Neural crest cell (in vitro differentiated cells): ENCODE data around the gene KRT16. TPM values are rescaled to one million over a fixed set of nuclear protein-coding genes. Genes with fewer than 3 reads are reported as not detected.
A peak's percentile ranks its signal among the peaks of the same experiment; 100 is the strongest.
"Not testable (repeated sequence)": the region's sequence is repeated elsewhere in the genome, so short reads cannot be mapped to it uniquely, and the experiment has no call there.

ENCODE experiments used
- DNase-seq: peaks from one replicate; pipeline ENCODE4 v3.0.0; 2021; ENCODE audit warnings: low read depth, mixed read lengths, low spot score
- H3K27ac Mint-ChIP-seq: one replicate; pipeline ENCODE4 v1.8.0; 2021; ENCODE audit warnings: mild to moderate bottlenecking, mixed read lengths; ENCODE audit not compliant: unreplicated experiment
- H3K27me3 Mint-ChIP-seq: 2 replicates; pipeline ENCODE4 v1.8.0; 2021; ENCODE audit warnings: low read depth, mild to moderate bottlenecking, mixed read lengths
- H3K36me3 Mint-ChIP-seq: 2 replicates; pipeline ENCODE4 v1.8.0; 2021; ENCODE audit warnings: low read depth, mild to moderate bottlenecking, mixed read lengths
- H3K4me1 Mint-ChIP-seq: 2 replicates; pipeline ENCODE4 v1.8.0; 2021; ENCODE audit warnings: mixed read lengths
- H3K4me3 Mint-ChIP-seq: one replicate; pipeline ENCODE4 v1.8.0; 2021; ENCODE audit warnings: mild to moderate bottlenecking, mixed read lengths
- H3K9me3 Mint-ChIP-seq: 2 replicates; pipeline ENCODE4 v1.8.0; 2021; ENCODE audit warnings: mixed read lengths
- total RNA-seq: library from RNA; stranded (reverse); gene quantifications from 2 replicates; pipeline ENCODE4 v1.2.1, GENCODE V29; 2021
- TF ChIP-seq, protein P1 (sequence below): fragments of 200-600 bp; sonication (generic); conservative IDR thresholded peaks from 2 replicates; pipeline ENCODE4 v1.5.0; 2021; ENCODE audit warnings: antibody characterized with exemption, mild to moderate bottlenecking

Gene KRT16
- total RNA-seq, 1 donor from 2014 or later: not detected

DNA sequence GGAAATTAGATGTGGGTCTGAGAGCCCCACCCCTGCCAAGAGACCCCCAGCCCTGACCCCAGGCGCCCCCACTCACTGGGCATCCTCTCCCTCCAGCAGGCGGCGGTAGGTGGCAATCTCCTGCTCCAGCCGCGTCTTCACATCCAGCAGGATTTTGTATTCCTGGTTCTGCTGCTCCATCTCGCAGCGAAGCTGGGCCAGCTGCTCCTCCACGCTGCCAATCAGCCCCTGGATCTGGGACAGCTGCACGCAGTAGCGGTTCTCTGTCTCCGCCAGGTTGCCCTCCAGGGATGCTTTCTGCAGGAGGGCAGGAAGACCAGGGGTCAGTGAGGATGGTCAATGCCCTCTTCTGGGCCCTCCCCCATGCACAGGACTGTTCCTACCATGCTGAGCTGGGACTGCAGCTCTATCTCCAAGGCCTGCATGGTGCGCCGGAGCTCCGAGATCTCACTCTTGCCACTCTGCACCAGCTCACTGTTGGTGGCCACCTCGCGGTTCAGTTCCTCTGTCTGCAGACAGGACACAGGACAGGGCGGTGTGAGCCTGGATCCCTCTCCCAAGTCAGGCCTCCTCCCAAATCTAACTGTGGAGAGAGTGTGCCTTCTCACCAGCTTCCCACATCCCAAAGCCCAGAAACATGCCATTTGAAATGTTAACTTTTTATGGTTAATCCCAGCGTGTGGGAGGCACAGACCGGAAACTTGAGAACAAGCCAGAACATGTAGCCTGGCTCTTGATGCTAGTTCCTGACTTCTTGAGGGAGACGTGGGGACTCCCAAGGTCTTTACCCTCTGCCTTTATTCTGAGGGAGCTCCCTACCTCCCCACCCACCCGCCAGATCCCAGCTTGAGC is 8.2 kb upstream of the KRT16 start:
- H3K4me3 Mint-ChIP-seq: no peak overlapping the region
- H3K27me3 Mint-ChIP-seq: no peaks in the 10 kb centered on the region
- TF ChIP-seq, protein P1, sequence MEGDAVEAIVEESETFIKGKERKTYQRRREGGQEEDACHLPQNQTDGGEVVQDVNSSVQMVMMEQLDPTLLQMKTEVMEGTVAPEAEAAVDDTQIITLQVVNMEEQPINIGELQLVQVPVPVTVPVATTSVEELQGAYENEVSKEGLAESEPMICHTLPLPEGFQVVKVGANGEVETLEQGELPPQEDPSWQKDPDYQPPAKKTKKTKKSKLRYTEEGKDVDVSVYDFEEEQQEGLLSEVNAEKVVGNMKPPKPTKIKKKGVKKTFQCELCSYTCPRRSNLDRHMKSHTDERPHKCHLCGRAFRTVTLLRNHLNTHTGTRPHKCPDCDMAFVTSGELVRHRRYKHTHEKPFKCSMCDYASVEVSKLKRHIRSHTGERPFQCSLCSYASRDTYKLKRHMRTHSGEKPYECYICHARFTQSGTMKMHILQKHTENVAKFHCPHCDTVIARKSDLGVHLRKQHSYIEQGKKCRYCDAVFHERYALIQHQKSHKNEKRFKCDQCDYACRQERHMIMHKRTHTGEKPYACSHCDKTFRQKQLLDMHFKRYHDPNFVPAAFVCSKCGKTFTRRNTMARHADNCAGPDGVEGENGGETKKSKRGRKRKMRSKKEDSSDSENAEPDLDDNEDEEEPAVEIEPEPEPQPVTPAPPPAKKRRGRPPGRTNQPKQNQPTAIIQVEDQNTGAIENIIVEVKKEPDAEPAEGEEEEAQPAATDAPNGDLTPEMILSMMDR: no peak
- no peaks in the 10 kb centered on the region for H3K4me1 Mint-ChIP-seq
- DNase-seq: no peak
- no peaks in the 10 kb centered on the region for H3K9me3 Mint-ChIP-seq
- H3K36me3 Mint-ChIP-seq: no peaks in the 10 kb centered on the region
- H3K27ac Mint-ChIP-seq: no peak overlapping the region

DNA sequence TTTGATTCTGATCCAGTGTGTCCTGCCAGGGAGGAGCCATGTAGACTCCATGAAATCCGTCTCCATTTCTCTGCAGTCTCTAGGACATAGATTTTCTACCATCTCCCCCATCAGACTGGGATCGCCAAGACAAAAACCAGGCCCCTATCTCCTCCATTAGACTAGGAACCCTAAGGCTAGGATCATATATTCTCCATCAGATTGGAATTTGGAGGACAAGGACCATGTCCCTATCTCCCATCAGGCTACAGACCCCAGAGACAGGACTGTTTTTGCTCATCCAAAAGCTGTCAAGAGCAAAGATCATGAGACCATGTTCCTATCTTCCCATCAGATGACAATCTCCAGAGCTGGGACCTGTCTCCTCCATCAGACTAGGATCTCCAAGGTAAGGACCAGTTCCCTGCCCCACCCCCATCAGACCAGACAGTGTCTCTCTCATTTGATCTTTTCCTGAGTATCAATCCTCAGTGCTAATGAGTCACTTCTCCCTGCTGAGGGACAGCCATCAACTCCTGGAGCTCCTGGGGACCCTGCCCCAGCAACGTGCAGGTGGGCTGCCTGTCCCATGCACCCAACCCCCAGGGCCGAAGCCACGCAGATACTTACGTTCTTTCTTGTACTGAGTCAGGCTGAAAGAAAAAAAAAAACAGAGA is 7.5 kb upstream of the KRT16 start:
- H3K4me1 Mint-ChIP-seq, H3K4me3 Mint-ChIP-seq, H3K9me3 Mint-ChIP-seq, DNase-seq, H3K27me3 Mint-ChIP-seq, H3K36me3 Mint-ChIP-seq: not testable (repeated sequence)
- H3K27ac Mint-ChIP-seq: peak overlapping the region; percentile 14

DNA sequence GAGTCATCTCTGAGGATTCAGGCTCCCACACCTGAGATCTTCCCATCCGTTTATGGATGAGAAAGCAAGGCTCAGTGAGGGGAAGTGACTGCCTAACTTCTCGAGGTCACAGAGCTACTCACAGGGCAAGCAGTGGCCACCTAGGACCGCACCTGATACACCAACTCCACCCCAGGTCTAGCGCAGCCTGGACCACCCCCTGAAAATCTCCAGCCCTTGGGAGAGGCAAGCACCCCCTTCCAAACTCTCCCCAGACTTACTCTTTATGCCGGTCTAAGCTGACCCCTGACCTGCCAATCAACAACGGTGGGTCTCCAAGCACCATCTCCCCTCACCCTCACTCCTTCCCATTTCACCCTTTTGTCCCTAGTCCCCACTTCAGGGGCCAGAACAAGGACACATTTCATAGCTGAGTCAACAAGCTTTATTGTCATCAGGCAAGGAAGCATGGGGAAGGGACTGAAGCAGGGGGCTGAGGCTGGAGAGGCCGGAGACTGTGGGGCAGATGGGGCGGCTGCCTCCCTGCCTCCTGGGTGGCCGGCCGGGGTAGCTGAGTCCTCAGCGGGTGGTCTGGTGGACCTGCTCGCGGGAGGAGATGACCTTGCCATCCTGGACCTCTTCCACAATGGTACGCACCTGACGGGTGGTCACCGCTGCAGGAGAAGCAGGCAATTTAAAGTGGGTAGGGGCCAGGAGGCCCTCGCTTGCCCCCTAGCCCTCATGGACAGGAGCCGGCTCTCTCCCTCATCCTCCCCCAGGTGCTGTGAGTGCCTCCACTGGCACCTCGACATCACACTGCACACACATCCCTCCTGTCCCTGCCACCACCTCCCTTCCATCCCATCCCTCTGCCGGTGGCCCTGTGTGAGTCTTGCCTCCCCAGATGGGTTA is 6.7 kb upstream of the KRT16 start:
- Mint-ChIP-seq H3K9me3 (no peaks in the 10 kb centered on the region), H3K27ac (peak overlapping the region; percentile 14)
- DNase-seq: no peak

DNA sequence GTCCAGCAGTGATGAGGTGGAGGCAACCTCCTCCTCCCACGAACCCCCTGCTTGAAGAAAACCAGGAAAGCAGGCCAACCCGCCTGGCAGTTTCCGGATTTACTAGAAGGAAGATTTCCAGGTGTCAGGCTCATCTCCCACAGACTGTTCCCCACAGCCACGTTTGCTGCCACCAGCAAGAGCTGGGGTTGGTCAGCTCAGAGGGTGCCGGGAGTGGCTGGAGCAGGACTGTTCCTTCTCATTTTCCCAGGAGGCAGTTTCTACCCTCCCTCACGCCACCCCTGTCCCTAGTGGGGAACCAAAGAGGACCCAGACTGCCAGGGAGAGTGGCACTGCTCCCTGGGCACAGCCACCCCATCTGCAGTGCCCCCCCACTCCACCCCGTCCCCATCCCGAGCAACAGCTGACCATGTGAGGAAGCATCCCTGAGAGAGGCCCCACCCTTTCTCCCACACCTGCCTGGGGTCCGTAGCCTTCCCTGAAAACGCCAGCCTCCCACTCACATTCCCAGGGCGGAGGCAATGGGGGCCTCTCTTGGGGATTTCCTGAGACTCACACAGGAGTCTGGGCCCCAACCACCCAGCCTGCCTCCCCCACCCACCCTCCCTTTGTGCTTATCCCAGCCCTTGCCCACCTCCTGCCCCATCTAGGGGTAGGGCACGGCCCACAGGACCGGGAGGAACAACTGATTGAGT is 5.9 kb upstream of the KRT16 start:
- Mint-ChIP-seq H3K36me3 (no peaks in the 10 kb centered on the region), H3K4me1 (no peaks in the 10 kb centered on the region), H3K4me3 (no peak overlapping the region), H3K27ac (no peak overlapping the region), H3K9me3 (no peaks in the 10 kb centered on the region), H3K27me3 (no peaks in the 10 kb centered on the region)
- no peak for DNase-seq
- TF ChIP-seq, protein P1: no peak

More for the DNA sequence above, 6.7 kb upstream of the KRT16 start:
- TF ChIP-seq, protein P1: no peak
- no peak overlapping the region for H3K4me3 Mint-ChIP-seq
- H3K4me1 Mint-ChIP-seq: no peaks in the 10 kb centered on the region
- H3K27me3 Mint-ChIP-seq: no peaks in the 10 kb centered on the region
- no peaks in the 10 kb centered on the region for H3K36me3 Mint-ChIP-seq

DNA sequence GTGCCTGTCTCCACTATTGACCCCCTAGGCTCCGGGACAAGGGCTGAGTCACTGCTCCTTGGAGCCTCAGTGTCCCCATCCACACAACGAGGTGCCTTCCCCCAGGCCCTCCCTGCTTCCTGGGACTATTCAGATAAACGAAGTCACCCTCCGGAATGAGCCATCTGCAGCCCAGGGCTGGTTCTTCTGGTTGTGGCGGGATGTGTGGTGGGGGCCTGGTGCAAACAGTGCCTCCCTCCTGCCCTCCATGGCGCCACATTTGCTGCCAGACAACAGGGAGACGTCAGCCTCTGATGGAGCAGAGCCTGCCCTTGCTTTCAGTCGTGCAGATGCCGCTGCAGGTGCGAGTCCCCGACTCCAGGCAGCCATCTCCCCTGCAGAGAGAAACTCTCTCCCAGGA is 5.1 kb upstream of the KRT16 start:
- Mint-ChIP-seq H3K27me3 (no peaks in the 10 kb centered on the region), H3K36me3 (no peaks in the 10 kb centered on the region), H3K4me1 (no peaks in the 10 kb centered on the region), H3K9me3 (no peaks in the 10 kb centered on the region), H3K27ac (no peak overlapping the region), H3K4me3 (no peak overlapping the region)
- TF ChIP-seq, protein P1: no peak
- no peak for DNase-seq
